B cell (primary cell): Measurements from ENCODE around the gene SIGLEC10.

ENCODE experiments used
- CTCF ChIP-seq: fragments of 200-600 bp; IDR thresholded peaks from one replicate; pipeline ENCODE4 v1.8.0; 2022; ENCODE audit warnings: antibody characterized with exemption, mild to moderate bottlenecking
- EZH2 ChIP-seq: IDR thresholded peaks from 2 replicates; pipeline ENCODE4 v1.6.1; 2012; ENCODE audit warnings: borderline replicate concordance, low read depth, mild to moderate bottlenecking, moderate library complexity, low read length; ENCODE audit not compliant: insufficient read depth, poor library complexity, severe bottlenecking

- TF ChIP-seq CTCF (no peak), EZH2 (no peak)
Measured at GRCh38 chr19:51402117-51402516, 15.3 kb downstream of the SIGLEC10 start.
